Calu3 (cell line): ENCODE measurements around the gene PDZD2. TPM values are rescaled to one million over a fixed set of nuclear protein-coding genes. Genes with fewer than 3 reads are reported as not detected.

ENCODE experiments used
- BruUV-seq: library from RNA; stranded (reverse); fragments of 400-500 nt; replicated peaks from 2 replicates; lab custom pipeline; 2021; lab: Mats Ljungman, UMichigan
- CTCF ChIA-PET: fragments of 300-600 bp; sonication (Branson Sonifier 250); formaldehyde crosslinking; loops from one replicate; lab custom pipeline; 2022; ENCODE audit warnings: antibody characterized with exemption; lab: Charles Lee
- DNase-seq: peaks from one replicate; pipeline ENCODE4 v3.0.0; 2022
- H3K27ac Mint-ChIP-seq: one replicate; pipeline ENCODE4 v1.8.0; 2022; ENCODE audit warnings: mixed read lengths; ENCODE audit not compliant: unreplicated experiment
- H3K27me3 Mint-ChIP-seq: one replicate; pipeline ENCODE4 v1.8.0; 2022; ENCODE audit warnings: mixed read lengths; ENCODE audit not compliant: unreplicated experiment
- H3K36me3 Mint-ChIP-seq: one replicate; pipeline ENCODE4 v1.8.0; 2022; ENCODE audit warnings: mild to moderate bottlenecking, moderate library complexity, mixed read lengths; ENCODE audit not compliant: insufficient read depth, unreplicated experiment
- H3K4me1 Mint-ChIP-seq: one replicate; pipeline ENCODE4 v1.8.0; 2022; ENCODE audit warnings: mild to moderate bottlenecking, low read depth, mixed read lengths; ENCODE audit not compliant: unreplicated experiment
- H3K4me3 Mint-ChIP-seq: one replicate; pipeline ENCODE4 v1.8.0; 2022; ENCODE audit warnings: mild to moderate bottlenecking, low read depth, moderate library complexity, mixed read lengths; ENCODE audit not compliant: unreplicated experiment
- H3K9me3 Mint-ChIP-seq: one replicate; pipeline ENCODE4 v1.8.0; 2022; ENCODE audit warnings: low read depth, mixed read lengths; ENCODE audit not compliant: unreplicated experiment
- intact Hi-C: fragments of 100-400 bp; cut with micrococcal nuclease; formaldehyde crosslinking; loops from one replicate; pipeline ENCODE4 v1.10.0; 2022; ENCODE audit not compliant: unreplicated experiment
- total RNA-seq: library from RNA; stranded (reverse); gene quantifications from 2 replicates; pipeline ENCODE4 v1.2.3, GENCODE V29; 2022
- TF ChIP-seq, protein P1 (sequence below): fragments of 200-600 bp; IDR thresholded peaks from one replicate; pipeline ENCODE4 v1.8.0; 2022; ENCODE audit warnings: antibody characterized with exemption; ENCODE audit not compliant: unreplicated experiment

Gene PDZD2
- total RNA-seq, 1 experiment from 2014 or later: 0.97 TPM

DNA sequence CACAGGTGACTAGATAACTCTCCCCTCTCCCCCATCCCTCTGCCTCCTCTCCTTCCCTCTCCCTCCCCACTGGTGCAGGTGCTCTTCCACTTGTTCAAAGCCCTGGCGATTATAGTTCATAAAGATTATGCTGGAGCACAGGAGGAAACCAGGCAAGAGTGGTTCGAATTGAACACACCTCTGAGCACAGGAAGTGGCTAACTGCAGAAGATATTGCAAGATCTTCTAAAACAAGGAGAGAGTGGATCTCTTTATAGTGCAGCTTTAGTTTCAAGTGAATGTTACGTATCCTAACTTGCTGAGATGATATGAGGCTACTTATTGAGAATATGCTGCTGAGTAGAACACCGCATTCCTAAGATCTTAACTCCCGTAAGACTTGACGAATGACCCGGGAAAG, 356.8 kb downstream of the PDZD2 start:
- Mint-ChIP-seq H3K4me3 (no peak overlapping the region), H3K4me1 (no peaks in the 10 kb centered on the region), H3K9me3 (no peaks in the 10 kb centered on the region), H3K36me3 (no peaks in the 10 kb centered on the region), H3K27me3 (peaks cover 42% of the 10 kb centered on the region), H3K27ac (no peak overlapping the region)
- no peak for DNase-seq
- BruUV-seq: no TSS peak
- TF ChIP-seq, protein P1, sequence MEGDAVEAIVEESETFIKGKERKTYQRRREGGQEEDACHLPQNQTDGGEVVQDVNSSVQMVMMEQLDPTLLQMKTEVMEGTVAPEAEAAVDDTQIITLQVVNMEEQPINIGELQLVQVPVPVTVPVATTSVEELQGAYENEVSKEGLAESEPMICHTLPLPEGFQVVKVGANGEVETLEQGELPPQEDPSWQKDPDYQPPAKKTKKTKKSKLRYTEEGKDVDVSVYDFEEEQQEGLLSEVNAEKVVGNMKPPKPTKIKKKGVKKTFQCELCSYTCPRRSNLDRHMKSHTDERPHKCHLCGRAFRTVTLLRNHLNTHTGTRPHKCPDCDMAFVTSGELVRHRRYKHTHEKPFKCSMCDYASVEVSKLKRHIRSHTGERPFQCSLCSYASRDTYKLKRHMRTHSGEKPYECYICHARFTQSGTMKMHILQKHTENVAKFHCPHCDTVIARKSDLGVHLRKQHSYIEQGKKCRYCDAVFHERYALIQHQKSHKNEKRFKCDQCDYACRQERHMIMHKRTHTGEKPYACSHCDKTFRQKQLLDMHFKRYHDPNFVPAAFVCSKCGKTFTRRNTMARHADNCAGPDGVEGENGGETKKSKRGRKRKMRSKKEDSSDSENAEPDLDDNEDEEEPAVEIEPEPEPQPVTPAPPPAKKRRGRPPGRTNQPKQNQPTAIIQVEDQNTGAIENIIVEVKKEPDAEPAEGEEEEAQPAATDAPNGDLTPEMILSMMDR: no peak
- CTCF ChIA-PET: no interaction called here
- intact Hi-C loops: no loop called here

DNA sequence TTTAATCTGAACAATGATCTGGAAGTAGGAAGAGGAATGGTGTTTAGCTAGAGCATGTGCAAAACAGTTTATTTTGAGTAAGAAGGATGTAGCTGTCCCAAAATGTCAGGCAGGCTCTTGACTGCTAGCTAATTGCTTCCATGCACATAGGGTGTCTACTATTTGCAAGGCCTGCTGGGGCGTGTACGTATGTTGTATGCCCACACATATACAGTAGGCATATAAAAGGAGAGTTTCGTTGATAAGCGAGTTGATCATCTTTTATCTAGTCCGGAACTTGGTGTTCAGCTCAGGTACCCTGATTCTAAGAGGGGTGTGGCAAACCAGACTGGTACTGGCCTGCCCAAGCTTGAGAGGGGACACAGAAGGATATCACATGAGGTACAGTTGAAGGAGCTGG, 358.0 kb downstream of the PDZD2 start:
- Mint-ChIP-seq H3K27me3 (peaks cover 32% of the 10 kb centered on the region), H3K36me3 (no peaks in the 10 kb centered on the region), H3K9me3 (no peaks in the 10 kb centered on the region), H3K4me3 (no peak overlapping the region), H3K27ac (no peak overlapping the region), H3K4me1 (no peaks in the 10 kb centered on the region)
- intact Hi-C loops: no loop called here
- CTCF ChIA-PET: no interaction called here
- TF ChIP-seq, protein P1: no peak
- BruUV-seq: no TSS peak
- DNase-seq: no peak

DNA sequence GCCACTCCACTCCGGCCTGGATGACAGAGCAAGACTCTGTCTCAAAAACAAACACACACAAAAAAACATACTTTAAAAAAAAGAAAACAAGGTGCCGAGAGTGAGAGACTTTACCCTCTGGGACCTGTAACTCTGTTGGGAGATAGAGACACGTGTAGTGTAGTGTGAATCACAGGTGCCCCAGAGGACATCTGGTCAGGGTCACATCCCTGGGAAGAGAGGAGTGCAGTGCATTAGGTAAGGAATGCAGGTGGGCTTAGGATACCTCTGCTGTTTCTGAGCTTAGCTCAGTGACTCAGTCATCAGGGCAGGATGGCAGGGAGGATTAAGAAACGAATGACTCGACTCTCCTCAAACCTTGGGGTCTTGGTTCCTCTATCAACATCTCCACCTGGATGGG, 360.5 kb downstream of the PDZD2 start:
- DNase-seq: no peak
- no peak overlapping the region for H3K27ac Mint-ChIP-seq
- intact Hi-C loops: no loop called here
- TF ChIP-seq, protein P1: no peak
- no peaks in the 10 kb centered on the region for H3K36me3 Mint-ChIP-seq
- peaks cover 28% of the 10 kb centered on the region for H3K27me3 Mint-ChIP-seq
- no TSS peak for BruUV-seq
- H3K4me3 Mint-ChIP-seq: no peak overlapping the region
- no peaks in the 10 kb centered on the region for H3K4me1 Mint-ChIP-seq
- CTCF ChIA-PET: interaction anchor here (0.5 kb wide), 1 partner anchor 672 kb away, joined by 3 read pairs; no protein-coding TSS in a partner anchor
- no peaks in the 10 kb centered on the region for H3K9me3 Mint-ChIP-seq

DNA sequence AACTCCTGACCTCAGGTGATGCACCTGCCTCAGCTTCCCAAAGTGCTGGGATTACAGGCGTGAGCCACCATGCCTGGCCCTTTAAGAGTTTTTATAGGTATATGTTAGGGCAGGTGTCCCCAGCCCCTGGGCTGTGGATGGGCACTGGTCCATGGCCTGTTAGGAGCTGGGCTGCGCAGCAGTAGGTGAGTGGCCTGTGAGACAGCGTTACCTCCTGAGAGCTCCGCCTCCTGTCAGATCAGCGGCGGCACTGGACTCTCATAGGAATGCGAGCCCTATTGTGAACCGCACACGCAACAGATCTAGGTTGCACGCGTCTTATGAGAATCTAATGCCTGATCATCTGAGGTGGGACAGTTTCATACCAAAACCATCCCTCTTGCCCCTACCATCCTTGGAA, 361.8 kb downstream of the PDZD2 start:
- Mint-ChIP-seq H3K36me3 (no peaks in the 10 kb centered on the region), H3K27ac (no peak overlapping the region)
- CTCF ChIA-PET: no interaction called here

More for the DNA sequence above, 361.8 kb downstream of the PDZD2 start:
- intact Hi-C loops: no loop called here
- no peaks in the 10 kb centered on the region for H3K4me1 Mint-ChIP-seq
- H3K9me3 Mint-ChIP-seq: no peaks in the 10 kb centered on the region
- no peak for DNase-seq
- no TSS peak for BruUV-seq
- H3K4me3 Mint-ChIP-seq: no peak overlapping the region
- TF ChIP-seq, protein P1: no peak
- H3K27me3 Mint-ChIP-seq: peaks cover 28% of the 10 kb centered on the region
